Uterus (tissue), 4 donors: ENCODE measurements around the gene RFC5. TPM values are rescaled to one million over a fixed set of nuclear protein-coding genes. Genes with fewer than 3 reads are reported as not detected.

Source experiments
- DNase-seq, 2 donors: peaks; one replicate each; pipeline ENCODE4 v3.0.0-alpha.2; 2019 to 2020
- H3K27ac ChIP-seq, 2 donors: fragments of 200-600 bp; sonication (generic); 1 replicate in 1 of 2; 2 replicates in 1 of 2; pipeline ENCODE4 v1.5.1; 2016 to 2018
- H3K27me3 ChIP-seq, 2 donors: fragments of 200-600 bp; sonication (generic); one replicate each; pipeline ENCODE4 v1.5.1; 2018 to 2019; ENCODE audit warnings: control low read depth in 1 of 2
- H3K36me3 ChIP-seq, 2 donors: fragments of 200-600 bp; sonication (generic); one replicate each; pipeline ENCODE4 v1.5.1; 2019; ENCODE audit warnings: control low read depth in 1 of 2
- H3K4me1 ChIP-seq, 2 donors: fragments of 200-600 bp; sonication (generic); one replicate each; pipeline ENCODE4 v1.5.1; 2018 to 2019; ENCODE audit warnings: control low read depth in 1 of 2
- H3K4me3 ChIP-seq, 2 donors: fragments of 200-600 bp; sonication (generic); 1 replicate in 1 of 2; 2 replicates in 1 of 2; pipeline ENCODE4 v1.5.1; 2018 to 2019; ENCODE audit warnings: mild to moderate bottlenecking in 1 of 2
- H3K9me3 ChIP-seq, 2 donors: fragments of 200-600 bp; sonication (generic); one replicate each; pipeline ENCODE4 v1.5.1; 2019; ENCODE audit warnings: control low read depth in 1 of 2
- POLR2A ChIP-seq, 2 donors: fragments of 450-650 bp; IDR thresholded peaks; one replicate each; pipeline ENCODE4 v1.6.1; 2016; ENCODE audit warnings: antibody characterized with exemption in 2 of 2, mild to moderate bottlenecking in 1 of 2, moderate library complexity in 1 of 2
- intact Hi-C: fragments of 100-400 bp; cut with DNase I; formaldehyde crosslinking; loops from one replicate; pipeline ENCODE4 v1.15.1; 2023; ENCODE audit warnings: low total_unique reads
- total RNA-seq, 4 donors: library from RNA; depleted of rRNA in 3 of 4; stranded (reverse); fragments of >200 nt in 3 of 4; gene quantifications; one replicate each; pipeline versions ENCODE4 v1.1.0 to v1.2.4, GENCODE V29; 2014 to 2023
- TF ChIP-seq, protein P1 (sequence below), 4 experiments: fragments of 200-600 bp in 2 of 4; fragments of 450-650 bp in 2 of 4; sonication (generic) in 2 of 4; IDR thresholded peaks; one replicate each; pipeline ENCODE4 v1.5.1; 2016 to 2019; ENCODE audit warnings: antibody characterized with exemption in 4 of 4, mild to moderate bottlenecking in 2 of 4, moderate library complexity in 1 of 4
- donor health status: DM: yes; HTN: yes; CAD: no.

The RFC5 gene
- total RNA-seq, 4 donors from 2014 or later: 4.6 to 24.7 (median 14.0) TPM

DNA sequence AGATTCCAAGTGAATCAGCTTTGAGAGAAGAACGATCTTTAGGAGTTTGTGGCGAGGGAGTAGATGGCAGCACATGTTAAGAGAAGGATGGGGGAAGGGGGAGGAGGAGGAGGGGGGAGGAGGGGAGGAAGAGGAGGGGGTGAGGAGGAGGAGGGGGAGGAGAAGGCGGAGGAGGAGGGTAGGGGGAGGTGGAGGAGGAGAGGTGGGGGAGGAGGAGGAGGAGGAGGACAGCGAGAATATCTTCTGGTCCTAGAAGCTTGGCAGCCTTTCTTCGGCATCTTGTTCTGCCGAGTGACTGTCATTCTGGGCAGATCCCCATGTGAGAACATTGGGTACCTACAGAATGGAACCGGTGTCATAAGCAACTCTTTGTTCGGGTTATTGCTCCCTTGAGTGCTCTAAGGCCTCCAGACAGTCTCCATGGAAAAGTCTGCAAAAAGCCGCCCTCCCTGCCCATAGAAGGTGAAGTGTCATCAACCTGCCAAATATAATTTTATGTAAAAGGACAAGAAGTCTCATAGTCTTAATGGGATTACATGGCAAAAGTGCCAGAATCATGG lies 6.9 kb downstream of the RFC5 start:
- intact Hi-C loops: no loop called here
- no peaks in the 10 kb centered on the region for H3K36me3 ChIP-seq

DNA sequence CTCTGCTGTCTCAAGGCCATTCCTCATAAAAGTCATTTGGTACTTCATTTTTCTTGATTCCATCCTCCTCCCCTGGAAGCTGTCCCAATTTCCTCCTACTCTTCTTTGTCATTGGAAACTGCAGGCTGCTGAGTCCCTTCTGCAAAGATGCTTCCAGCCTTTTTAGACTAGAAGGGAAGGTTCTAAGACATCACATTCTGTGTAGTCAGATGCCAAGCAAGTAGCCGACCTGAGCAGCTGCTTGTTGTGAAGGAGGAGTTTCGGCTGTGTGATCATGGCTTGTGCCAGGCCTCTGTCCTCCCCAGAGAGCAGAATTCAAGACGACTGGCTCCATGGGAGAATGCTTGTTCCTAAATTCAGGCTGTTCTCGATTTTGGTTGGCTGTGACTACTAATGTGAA lies 8.7 kb downstream of the RFC5 start:
- TF ChIP-seq POLR2A (IDR thresholded peaks at IDR 0.05): no peak
- TF ChIP-seq, protein P1, sequence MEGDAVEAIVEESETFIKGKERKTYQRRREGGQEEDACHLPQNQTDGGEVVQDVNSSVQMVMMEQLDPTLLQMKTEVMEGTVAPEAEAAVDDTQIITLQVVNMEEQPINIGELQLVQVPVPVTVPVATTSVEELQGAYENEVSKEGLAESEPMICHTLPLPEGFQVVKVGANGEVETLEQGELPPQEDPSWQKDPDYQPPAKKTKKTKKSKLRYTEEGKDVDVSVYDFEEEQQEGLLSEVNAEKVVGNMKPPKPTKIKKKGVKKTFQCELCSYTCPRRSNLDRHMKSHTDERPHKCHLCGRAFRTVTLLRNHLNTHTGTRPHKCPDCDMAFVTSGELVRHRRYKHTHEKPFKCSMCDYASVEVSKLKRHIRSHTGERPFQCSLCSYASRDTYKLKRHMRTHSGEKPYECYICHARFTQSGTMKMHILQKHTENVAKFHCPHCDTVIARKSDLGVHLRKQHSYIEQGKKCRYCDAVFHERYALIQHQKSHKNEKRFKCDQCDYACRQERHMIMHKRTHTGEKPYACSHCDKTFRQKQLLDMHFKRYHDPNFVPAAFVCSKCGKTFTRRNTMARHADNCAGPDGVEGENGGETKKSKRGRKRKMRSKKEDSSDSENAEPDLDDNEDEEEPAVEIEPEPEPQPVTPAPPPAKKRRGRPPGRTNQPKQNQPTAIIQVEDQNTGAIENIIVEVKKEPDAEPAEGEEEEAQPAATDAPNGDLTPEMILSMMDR (IDR thresholded peaks at IDR 0.05): no peak
- intact Hi-C loops: no loop called here

More for the DNA sequence above, 6.9 kb downstream of the RFC5 start:
- no peaks in the 10 kb centered on the region for H3K27me3 ChIP-seq
- no peak for TF ChIP-seq POLR2A (IDR thresholded peaks at IDR 0.05)
- TF ChIP-seq, protein P1 (IDR thresholded peaks at IDR 0.05): no peak
- H3K4me3 ChIP-seq: no peak overlapping the region
- H3K27ac ChIP-seq: no peak overlapping the region
- H3K4me1 ChIP-seq: no peaks in the 10 kb centered on the region
- no peak for DNase-seq
- H3K9me3 ChIP-seq: no peaks in the 10 kb centered on the region

DNA sequence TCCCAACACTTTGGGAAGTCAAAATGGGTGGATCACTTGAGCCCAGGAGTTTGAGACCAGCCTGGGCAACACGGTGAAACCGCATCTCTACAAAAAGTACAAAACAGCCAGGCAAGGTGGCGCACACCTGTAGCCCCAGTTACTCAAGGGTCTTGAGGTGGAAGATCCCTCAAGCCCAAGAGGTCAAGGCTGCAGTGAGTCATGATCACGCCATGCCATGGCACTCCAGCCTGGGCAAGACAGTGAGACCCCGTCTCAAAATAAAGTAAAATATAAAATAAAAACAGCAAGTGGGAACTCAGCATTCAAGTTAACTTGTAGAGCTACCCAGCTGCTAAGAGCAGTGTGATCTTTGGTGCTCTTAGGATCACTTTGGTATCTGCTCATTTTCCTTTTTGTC lies 12.7 kb downstream of the RFC5 start:
- Histone ChIP-seq H3K4me1 (no peaks in the 10 kb centered on the region), H3K4me3 (no peak overlapping the region), H3K9me3 (no peaks in the 10 kb centered on the region), H3K36me3 (no peaks in the 10 kb centered on the region), H3K27ac (no peak overlapping the region), H3K27me3 (no peaks in the 10 kb centered on the region)
- TF ChIP-seq POLR2A (IDR thresholded peaks at IDR 0.05): no peak
- TF ChIP-seq, protein P1 (IDR thresholded peaks at IDR 0.05): no peak
- intact Hi-C loops: no loop called here
- no peak for DNase-seq

More for the DNA sequence above, 8.7 kb downstream of the RFC5 start:
- Histone ChIP-seq H3K9me3 (no peaks in the 10 kb centered on the region), H3K27me3 (no peaks in the 10 kb centered on the region), H3K36me3 (no peaks in the 10 kb centered on the region), H3K4me1 (no peaks in the 10 kb centered on the region), H3K27ac (no peak overlapping the region), H3K4me3 (no peak overlapping the region)
- DNase-seq: no peak

DNA sequence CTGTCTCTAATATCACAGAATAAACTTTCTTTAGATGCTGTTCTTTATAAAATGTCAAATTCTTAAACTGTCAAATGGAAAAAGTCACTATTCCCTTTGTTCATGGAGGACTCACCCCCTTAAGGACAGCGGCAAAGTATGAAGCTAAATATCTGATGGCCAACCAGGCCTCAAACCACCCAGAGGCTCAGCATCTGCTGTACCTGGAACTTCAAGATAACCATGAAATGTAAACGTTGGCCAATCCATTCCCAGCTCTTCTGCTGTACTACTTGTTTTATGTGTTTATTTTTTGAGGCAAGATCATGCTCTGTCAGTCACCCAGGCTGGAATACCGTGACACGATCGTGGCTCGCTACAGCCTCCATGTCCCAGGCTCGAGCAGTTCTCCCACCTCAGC lies 15.7 kb downstream of the RFC5 start:
- Histone ChIP-seq H3K9me3 (no peaks in the 10 kb centered on the region), H3K36me3 (no peaks in the 10 kb centered on the region), H3K4me3 (no peak overlapping the region), H3K4me1 (no peaks in the 10 kb centered on the region), H3K27ac (no peak overlapping the region), H3K27me3 (no peaks in the 10 kb centered on the region)
- intact Hi-C loops: no loop called here
- DNase-seq: no peak
- TF ChIP-seq, protein P1 (IDR thresholded peaks at IDR 0.05): no peak
- no peak for TF ChIP-seq POLR2A (IDR thresholded peaks at IDR 0.05)

DNA sequence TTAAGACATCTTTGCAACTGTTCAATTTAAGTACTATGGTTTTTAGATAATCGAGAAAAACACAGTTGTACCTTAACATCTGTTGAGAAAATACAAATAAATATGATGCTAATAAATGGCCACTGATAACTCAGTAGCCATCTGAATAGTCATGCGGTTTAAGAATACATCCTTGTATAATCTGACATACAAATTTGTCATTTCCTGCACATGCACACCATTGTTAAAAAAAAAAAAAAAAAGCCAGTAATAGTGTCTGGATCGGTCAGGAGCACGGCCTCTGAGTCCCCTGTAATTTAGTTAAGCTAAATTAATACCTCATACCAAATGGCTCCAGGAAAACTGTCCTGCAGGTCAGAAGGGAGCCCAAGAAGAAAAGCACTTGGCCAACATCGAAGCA lies 16.8 kb downstream of the RFC5 start:
- H3K36me3 ChIP-seq: no peaks in the 10 kb centered on the region
- H3K27ac ChIP-seq: no peak overlapping the region
- intact Hi-C loops: no loop called here
- H3K4me3 ChIP-seq: no peak overlapping the region
- H3K4me1 ChIP-seq: no peaks in the 10 kb centered on the region
- no peak for TF ChIP-seq POLR2A (IDR thresholded peaks at IDR 0.05)
- H3K27me3 ChIP-seq: no peaks in the 10 kb centered on the region
- H3K9me3 ChIP-seq: no peaks in the 10 kb centered on the region
- DNase-seq: no peak

DNA sequence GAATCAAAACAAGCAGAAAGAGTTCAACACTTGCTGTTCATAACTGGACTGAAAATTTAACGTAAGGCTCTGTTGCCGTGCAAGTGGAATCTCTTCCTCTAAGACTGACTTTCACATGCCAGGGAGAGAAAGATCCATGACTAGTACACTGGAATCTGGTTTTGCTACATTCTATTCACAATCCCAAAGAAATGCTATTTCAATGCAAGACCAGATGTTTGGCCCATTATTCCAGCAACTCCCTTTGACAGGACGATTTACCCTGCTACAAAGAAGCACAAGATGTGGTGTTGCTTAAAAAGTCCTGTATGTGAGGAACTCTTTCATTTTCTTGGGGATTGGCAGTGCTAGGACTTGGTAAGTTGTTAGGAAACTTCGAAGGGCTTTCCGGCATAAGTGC lies 17.4 kb downstream of the RFC5 start:
- intact Hi-C loops: no loop called here
- no peaks in the 10 kb centered on the region for H3K27me3 ChIP-seq

More for the DNA sequence above, 17.4 kb downstream of the RFC5 start:
- no peaks in the 10 kb centered on the region for H3K36me3 ChIP-seq
- no peaks in the 10 kb centered on the region for H3K9me3 ChIP-seq
- H3K4me1 ChIP-seq: no peaks in the 10 kb centered on the region
- DNase-seq: no peak
- H3K4me3 ChIP-seq: no peak overlapping the region
- TF ChIP-seq POLR2A (IDR thresholded peaks at IDR 0.05): no peak
- TF ChIP-seq, protein P1 (IDR thresholded peaks at IDR 0.05): no peak
- no peak overlapping the region for H3K27ac ChIP-seq
